HEK293T (cell line): ENCODE measurements around the gene PRKCZ.

Experiments used
- BHLHE40 ChIP-seq: fragments of 450-650 bp; IDR thresholded peaks from 2 replicates; pipeline ENCODE4 v1.6.1; 2016; ENCODE audit warnings: mild to moderate bottlenecking, moderate library complexity, borderline replicate concordance
- FOXM1 ChIP-seq: fragments of 450-650 bp; IDR thresholded peaks from 2 replicates; pipeline ENCODE4 v1.6.1; 2017; ENCODE audit warnings: mild to moderate bottlenecking, borderline replicate concordance
- NFRKB ChIP-seq: fragments of 450-650 bp; IDR thresholded peaks from 2 replicates; pipeline ENCODE4 v1.6.1; 2016; ENCODE audit warnings: mild to moderate bottlenecking, moderate library complexity
- SP1 ChIP-seq: fragments of 450-650 bp; IDR thresholded peaks from 2 replicates; pipeline ENCODE4 v1.6.1; 2017
- SUZ12 ChIP-seq: fragments of 450-650 bp; IDR thresholded peaks from 2 replicates; pipeline ENCODE4 v1.6.1; 2016; ENCODE audit warnings: mild to moderate bottlenecking
- ZNF384 ChIP-seq: fragments of 450-650 bp; IDR thresholded peaks from 2 replicates; pipeline ENCODE4 v1.6.1; 2016

GRCh38 chr1:2130871-2131289, 80.7 kb downstream of the PRKCZ start:
- TF ChIP-seq BHLHE40 = no peak
- TF ChIP-seq FOXM1 = no peak
- no peak for TF ChIP-seq SUZ12
- no peak for TF ChIP-seq ZNF384
- no peak for TF ChIP-seq SP1
- TF ChIP-seq NFRKB = no peak
